T-helper 2 cell treated with Interferon-gamma antibody and Interleukin-4, amounts not matched to agents 100 ng/mL and 5 ng/mL, for 36 hours (primary cell): ENCODE data around the gene MAD1L1. TPM values are rescaled to one million over a fixed set of nuclear protein-coding genes. Genes with fewer than 3 reads are reported as not detected.
"Not testable (repeated sequence)": the region's sequence is repeated elsewhere in the genome, so short reads cannot be mapped to it uniquely, and the experiment has no call there.

ENCODE experiments used
- intact Hi-C: fragments of 100-400 bp; cut with micrococcal nuclease; formaldehyde crosslinking; loops from one replicate; pipeline ENCODE4 v1.15.1; 2023
- total RNA-seq: library from RNA; stranded (reverse); gene quantifications from 2 replicates; pipeline ENCODE4 v1.2.3, GENCODE V29; 2022

MAD1L1 gene
- total RNA-seq, 1 donor from 2014 or later, result 130 TPM

GRCh38 chr7:2036786-2037185 lies 196.0 kb downstream of the MAD1L1 start:
- intact Hi-C loops, result no loop called here

GRCh38 chr7:2036201-2036600 lies 196.5 kb downstream of the MAD1L1 start:
- intact Hi-C loops, result not testable (repeated sequence)

- intact Hi-C loops, result no loop called here
Measured at GRCh38 chr7:2034291-2035201, 198.2 kb downstream of the MAD1L1 start.

- intact Hi-C loops, result no loop called here
Measured at GRCh38 chr7:2033586-2034135, 199.1 kb downstream of the MAD1L1 start.

GRCh38 chr7:2032876-2033407 lies 199.8 kb downstream of the MAD1L1 start:
- intact Hi-C loops, result no loop called here

- intact Hi-C loops, result no loop called here
Measured at GRCh38 chr7:2032030-2032875, 200.5 kb downstream of the MAD1L1 start.

GRCh38 chr7:2031451-2031845 lies 201.3 kb downstream of the MAD1L1 start:
- intact Hi-C loops, result no loop called here

GRCh38 chr7:2030475-2031450 lies 202.0 kb downstream of the MAD1L1 start:
- intact Hi-C loops, result no loop called here

- intact Hi-C loops, result no loop called here
Measured at GRCh38 chr7:2029936-2030335, 202.8 kb downstream of the MAD1L1 start.

- intact Hi-C loops, result no loop called here
Measured at GRCh38 chr7:2029211-2029905, 203.4 kb downstream of the MAD1L1 start.

GRCh38 chr7:2028733-2029132 lies 204.0 kb downstream of the MAD1L1 start:
- intact Hi-C loops, result no loop called here

- intact Hi-C loops, result no loop called here
Measured at GRCh38 chr7:2025188-2025587, 207.6 kb downstream of the MAD1L1 start.

GRCh38 chr7:2024567-2024918 lies 208.2 kb downstream of the MAD1L1 start:
- intact Hi-C loops, result no loop called here

- intact Hi-C loops, result no loop called here
Measured at GRCh38 chr7:2023877-2024566, 208.7 kb downstream of the MAD1L1 start.

- intact Hi-C loops, result no loop called here
Measured at GRCh38 chr7:2022737-2023250, 210.0 kb downstream of the MAD1L1 start.

- intact Hi-C loops, result no loop called here
Measured at GRCh38 chr7:2022021-2022409, 210.7 kb downstream of the MAD1L1 start.

- intact Hi-C loops, result no loop called here
Measured at GRCh38 chr7:2019711-2020511, 212.8 kb downstream of the MAD1L1 start.

- intact Hi-C loops, result no loop called here
Measured at GRCh38 chr7:2019461-2019710, 213.4 kb downstream of the MAD1L1 start.
